Fibroblast of mammary gland (primary cell): ENCODE measurements around the gene RAD9A.

ENCODE experiments used
- DNase-seq: peaks from one replicate; pipeline ENCODE4 v3.0.0-alpha.2; 2010; ENCODE audit warnings: low read depth
- H3K4me3 ChIP-seq: 2 replicates; pipeline ENCODE4 v1.5.1; 2011; ENCODE audit warnings: low read depth, mild to moderate bottlenecking, low read length, moderate library complexity; ENCODE audit not compliant: control insufficient read depth
- CTCF ChIP-seq: conservative IDR thresholded peaks from 2 replicates; pipeline ENCODE4 v1.5.1; 2011; ENCODE audit warnings: low read depth, low read length, inconsistent platforms; ENCODE audit not compliant: control insufficient read depth, insufficient read depth

The RAD9A gene

DNA sequence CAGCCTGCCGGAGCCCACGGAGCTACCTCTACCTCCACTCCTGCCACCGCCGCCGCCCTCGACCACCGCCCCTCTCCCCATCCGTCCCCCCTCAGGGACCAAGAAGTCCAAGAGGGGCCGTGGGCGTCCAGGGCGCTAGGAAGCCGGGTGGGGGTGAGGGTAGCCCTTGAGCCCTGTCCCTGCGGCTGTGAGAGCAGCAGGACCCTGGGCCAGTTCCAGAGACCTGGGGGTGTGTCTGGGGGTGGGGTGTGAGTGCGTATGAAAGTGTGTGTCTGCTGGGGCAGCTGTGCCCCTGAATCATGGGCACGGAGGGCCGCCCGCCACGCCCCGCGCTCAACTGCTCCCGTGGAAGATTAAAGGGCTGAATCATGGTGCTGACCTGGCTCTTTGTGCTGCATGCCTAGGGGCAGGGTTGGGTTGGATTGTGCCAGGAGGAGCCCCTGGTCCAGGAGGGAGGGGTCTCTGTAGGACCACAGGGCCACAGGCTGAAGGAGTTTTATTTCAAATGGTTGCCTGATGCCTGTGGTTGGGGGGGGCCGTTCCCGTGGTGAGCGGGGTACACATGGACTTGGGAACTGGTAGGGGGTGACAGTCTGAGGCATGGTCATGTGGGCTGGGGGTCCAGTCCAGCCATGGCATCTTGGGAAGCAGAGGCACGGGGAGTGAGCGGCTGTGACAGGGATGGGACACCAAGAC is 43.4 kb downstream of the RAD9A start:
- DNase-seq, result no peak
- no peak overlapping the region for H3K4me3 ChIP-seq
- no peak for TF ChIP-seq CTCF

DNA sequence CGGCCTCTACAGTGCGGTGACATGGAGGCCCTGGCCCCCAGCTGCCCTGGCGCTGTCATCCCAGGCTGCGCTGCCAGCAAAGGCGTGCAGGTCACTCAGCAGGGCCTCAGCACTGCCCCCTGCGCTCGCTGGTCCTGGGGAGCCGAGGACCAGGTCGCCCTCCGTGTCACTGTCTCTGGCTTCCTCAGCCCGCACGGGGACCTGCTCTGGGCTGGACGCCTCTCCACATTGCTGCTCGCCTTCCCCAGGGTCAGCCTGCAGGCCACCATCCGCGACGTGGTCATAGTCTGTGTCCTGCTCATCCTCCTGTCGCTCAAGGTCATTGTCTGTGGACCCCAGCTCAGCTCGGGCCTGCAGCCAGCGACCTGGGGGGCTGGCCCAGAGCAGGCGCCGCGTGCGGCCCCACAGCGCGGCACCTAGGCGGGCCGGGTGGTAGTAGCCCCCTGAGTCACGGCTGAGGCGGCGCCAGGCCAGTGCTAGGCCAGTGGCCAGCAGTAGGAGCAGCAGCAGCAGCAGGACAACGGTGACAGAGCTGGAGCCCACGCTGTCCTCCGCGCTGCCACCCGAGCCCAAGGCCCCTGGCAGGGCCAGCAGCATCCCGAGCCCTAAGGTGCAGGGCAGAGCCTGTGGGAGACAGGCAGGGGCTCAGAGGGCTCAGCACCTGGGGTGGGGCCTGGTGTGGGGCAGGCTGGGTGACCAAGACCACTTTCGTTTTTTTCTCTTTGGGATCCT is 44.1 kb downstream of the RAD9A start:
- H3K4me3 ChIP-seq, result no peak overlapping the region

DNA sequence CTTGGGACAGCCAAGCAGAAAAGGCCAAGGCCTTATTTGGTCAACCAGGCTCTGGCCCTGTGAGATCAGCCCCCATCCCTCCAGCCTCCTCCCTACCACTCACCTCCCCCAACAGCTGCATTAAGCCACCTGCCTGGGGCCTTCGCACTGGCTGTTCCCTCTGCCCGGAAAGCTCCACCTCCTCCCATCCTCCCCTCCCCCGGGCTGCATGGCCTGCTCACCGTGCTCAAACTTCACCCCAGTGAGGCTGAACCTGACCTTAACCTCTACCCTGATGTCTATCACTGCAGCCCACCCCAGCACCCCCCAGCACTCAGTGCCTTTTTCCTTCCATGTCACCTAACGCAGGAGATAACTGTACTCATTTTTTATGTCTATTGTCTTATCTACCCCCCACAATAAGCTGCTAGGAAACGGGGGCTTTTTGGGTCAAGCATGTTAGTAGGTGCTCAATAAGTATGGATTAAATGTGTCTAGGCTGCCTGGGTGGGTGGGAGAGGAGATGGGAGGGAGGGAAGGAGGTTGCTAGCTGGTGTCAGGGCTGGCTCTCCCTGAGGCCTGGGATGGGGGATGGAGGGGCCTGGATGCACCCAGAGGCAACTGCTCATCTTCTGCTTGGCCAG is 44.8 kb downstream of the RAD9A start:
- H3K4me3 ChIP-seq, result no peak overlapping the region
- no peak for DNase-seq
- no peak for TF ChIP-seq CTCF

More for the DNA sequence above, 44.1 kb downstream of the RAD9A start:
- no peak for DNase-seq
- TF ChIP-seq CTCF, result no peak

DNA sequence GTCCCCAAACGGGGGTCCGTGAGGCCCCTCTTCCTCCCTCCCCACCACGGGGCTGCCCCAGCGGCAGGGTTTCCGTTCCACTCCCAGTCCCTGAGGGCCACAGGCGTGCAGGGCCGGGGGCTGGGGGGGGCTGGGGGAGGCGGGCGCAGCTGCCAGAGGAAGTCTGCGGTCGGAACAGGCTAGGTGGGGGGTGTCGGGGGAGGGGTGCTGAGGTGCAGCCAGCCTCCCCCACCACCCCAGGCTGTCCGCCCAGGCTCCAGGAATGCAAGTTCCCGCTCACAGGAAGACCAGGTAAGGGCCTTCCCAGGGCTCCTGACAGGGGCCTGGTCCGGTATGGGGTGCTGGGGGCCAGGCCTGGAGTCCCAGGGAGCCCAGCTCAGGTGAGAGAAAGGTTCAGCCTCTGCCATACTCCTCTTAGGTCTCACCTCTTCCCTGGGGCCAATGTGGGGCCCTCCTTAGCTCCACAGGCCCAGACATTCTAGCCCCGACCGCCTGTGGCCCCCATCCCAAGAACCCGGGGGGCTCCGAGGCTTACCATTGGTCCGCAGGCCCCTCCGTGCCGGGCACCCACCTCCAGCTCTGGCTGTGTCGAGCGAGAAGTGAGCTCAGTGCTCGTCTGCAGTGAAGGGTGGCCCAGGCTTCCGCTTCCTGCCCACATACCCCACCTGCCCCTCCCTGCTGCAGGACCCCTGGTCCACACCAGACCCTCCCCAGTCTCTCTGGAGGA is 45.5 kb downstream of the RAD9A start, which contains the start of gene PTPRCAP:
Gene PTPRCAP, minus strand, starts transcription at position 601 of the 727 bp plus-strand sequence. Its CDS starts 63 bp downstream, at position 538.
- no peak for DNase-seq
- TF ChIP-seq CTCF, result no peak
- H3K4me3 ChIP-seq, result no peak within 1 kb of the TSS

DNA sequence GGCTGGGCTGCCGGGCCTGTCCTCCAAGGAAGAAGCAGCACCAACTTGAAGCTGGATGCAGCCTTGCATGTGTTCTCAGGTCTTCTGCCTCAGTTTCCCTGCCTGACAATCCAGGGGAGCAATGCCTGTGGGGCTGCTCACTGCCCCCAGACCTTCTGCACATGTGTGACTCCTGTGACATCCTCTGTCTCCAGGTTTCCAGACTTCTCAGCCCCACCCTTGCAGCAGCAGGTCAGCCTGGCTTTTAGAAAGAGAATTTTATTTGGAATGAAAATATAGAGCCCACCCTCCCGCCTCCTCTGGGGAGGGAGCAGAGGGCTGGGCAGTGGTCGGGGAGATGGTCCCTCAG is 46.0 kb downstream of the RAD9A start:
- no peak for TF ChIP-seq CTCF
- H3K4me3 ChIP-seq, result no peak overlapping the region
- no peak for DNase-seq

DNA sequence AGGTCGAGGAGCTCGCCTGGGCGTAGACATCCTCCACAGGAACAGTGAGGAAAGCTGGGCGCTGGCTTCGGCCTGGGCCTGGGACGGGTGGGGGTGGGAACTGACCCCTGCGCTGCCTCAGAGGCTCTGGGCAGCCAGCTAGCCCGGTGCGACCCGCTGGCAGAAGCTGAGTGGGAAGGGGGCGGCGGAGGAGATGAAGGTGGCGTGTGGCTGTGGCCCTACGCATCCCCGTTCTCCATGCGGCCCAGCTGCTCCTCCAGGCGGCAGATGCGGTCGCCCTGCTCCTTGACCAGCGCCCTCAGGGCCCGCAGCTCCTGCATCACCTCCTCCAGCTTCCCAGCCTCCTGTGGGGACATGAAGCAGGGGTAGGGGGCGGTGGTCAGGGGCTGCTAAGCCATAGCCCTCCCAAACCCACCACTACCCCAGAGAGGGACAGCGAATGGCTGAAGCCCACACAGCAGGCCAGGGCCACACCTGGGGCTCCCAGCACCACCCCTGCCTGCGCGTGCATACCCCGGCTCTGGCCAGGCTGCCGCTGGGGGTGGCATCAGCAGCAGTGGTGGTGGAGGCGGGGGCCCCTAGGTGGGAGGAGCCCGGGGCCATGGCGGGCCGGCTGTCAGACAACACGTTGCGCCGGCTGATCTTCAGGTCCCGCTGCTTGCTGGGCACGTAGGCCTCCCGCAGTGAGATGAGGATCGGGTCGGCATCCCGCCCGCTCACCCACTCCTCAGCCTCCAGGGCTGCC is 46.5 kb downstream of the RAD9A start:
- no peak overlapping the region for H3K4me3 ChIP-seq
- no peak for DNase-seq
- TF ChIP-seq CTCF, result no peak
